Stimulated activated memory B cell treated with anti-CD40 and anti-IgM and Interleukin-4, amounts not matched to agents 10 μg/mL and 1 μg/mL and 100 μg/mL, for 72 hours (primary cell): ENCODE measurements around the gene KLHL11.

Source experiments
- ATAC-seq: fragments of 150-1000 bp; cut with Tn5 transposase; 2 replicates; pipeline ENCODE4 v1.10.0; 2021
- H3K27ac Mint-ChIP-seq: one replicate; pipeline ENCODE4 v1.8.0; 2022; ENCODE audit warnings: mild to moderate bottlenecking, mixed read lengths
- H3K27me3 Mint-ChIP-seq: one replicate; pipeline ENCODE4 v1.8.0; 2022; ENCODE audit warnings: mixed read lengths
- H3K36me3 Mint-ChIP-seq: one replicate; pipeline ENCODE4 v1.8.0; 2022; ENCODE audit warnings: mixed read lengths
- H3K4me1 Mint-ChIP-seq: one replicate; pipeline ENCODE4 v1.8.0; 2022; ENCODE audit warnings: mixed read lengths
- H3K4me3 Mint-ChIP-seq: one replicate; pipeline ENCODE4 v1.8.0; 2022; ENCODE audit warnings: mild to moderate bottlenecking, moderate library complexity, mixed read lengths
- H3K9me3 Mint-ChIP-seq: one replicate; pipeline ENCODE4 v1.8.0; 2022; ENCODE audit warnings: mixed read lengths

Gene KLHL11, protein sequence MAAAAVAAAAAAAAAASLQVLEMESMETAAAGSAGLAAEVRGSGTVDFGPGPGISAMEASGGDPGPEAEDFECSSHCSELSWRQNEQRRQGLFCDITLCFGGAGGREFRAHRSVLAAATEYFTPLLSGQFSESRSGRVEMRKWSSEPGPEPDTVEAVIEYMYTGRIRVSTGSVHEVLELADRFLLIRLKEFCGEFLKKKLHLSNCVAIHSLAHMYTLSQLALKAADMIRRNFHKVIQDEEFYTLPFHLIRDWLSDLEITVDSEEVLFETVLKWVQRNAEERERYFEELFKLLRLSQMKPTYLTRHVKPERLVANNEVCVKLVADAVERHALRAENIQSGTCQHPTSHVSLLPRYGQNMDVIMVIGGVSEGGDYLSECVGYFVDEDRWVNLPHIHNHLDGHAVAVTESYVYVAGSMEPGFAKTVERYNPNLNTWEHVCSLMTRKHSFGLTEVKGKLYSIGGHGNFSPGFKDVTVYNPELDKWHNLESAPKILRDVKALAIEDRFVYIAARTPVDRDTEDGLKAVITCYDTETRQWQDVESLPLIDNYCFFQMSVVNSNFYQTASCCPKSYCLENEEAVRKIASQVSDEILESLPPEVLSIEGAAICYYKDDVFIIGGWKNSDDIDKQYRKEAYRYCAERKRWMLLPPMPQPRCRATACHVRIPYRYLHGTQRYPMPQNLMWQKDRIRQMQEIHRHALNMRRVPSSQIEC

DNA sequence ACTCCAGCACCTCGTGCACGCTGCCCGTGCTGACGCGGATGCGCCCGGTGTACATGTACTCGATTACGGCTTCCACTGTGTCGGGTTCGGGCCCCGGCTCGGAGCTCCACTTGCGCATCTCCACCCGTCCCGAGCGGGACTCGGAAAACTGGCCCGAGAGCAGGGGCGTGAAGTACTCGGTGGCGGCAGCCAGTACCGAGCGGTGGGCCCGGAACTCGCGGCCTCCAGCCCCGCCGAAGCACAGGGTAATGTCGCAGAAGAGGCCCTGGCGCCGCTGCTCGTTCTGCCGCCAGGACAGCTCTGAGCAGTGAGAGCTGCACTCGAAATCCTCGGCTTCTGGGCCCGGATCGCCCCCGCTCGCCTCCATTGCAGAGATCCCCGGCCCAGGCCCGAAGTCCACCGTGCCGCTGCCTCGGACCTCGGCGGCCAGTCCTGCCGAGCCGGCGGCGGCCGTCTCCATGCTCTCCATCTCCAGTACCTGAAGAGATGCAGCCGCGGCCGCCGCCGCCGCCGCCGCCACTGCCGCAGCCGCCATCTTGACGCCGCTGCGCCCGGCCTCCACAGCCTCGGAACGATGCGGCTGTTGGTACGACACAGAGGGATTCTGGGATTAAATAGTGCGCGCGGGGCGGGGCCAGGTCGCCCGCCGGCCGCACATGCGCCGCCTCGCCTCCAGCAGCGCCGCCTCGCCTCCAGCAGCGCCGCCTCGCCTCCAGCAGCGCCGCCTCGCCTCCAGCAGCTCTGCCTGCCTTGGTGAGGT lies at the start of gene KLHL11:
KLHL11 (minus strand) TSS at position 588 of the 760 bp plus-strand sequence; CDS start at position 535, 53 bp downstream.
- peaks cover 14% of the 10 kb centered on the region for H3K36me3 Mint-ChIP-seq
- H3K27me3 Mint-ChIP-seq: no peaks in the 10 kb centered on the region
- H3K4me3 Mint-ChIP-seq: no peak within 1 kb of the TSS
- H3K4me1 Mint-ChIP-seq: peaks cover 24% of the 10 kb centered on the region
- peak; percentile 98 for ATAC-seq
- H3K27ac Mint-ChIP-seq: no peak within 1 kb of the TSS
- no peaks in the 10 kb centered on the region for H3K9me3 Mint-ChIP-seq

DNA sequence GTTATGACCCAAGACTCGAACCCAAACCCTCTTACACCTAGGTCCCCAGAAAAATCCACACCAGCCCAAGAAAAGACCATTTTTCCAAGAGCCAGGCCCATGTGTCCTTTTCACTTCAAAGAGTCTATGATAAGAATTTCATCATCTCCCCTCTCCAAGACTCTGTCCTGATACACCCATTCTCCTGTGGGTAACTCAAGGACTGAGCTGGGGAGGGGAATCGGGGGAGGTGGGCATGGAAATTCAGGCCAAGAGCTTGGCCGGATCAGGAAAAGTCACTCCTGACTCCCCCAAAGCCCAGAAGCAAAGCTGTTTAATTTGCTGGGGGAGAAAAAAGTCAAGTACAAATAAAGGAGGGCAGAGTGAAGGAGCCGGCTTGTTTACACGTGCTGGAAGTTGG lies 49.8 kb upstream of the KLHL11 start:
- no peaks in the 10 kb centered on the region for H3K9me3 Mint-ChIP-seq
- peaks cover 38% of the 10 kb centered on the region for H3K36me3 Mint-ChIP-seq
- no peak for ATAC-seq
- peaks cover 37% of the 10 kb centered on the region for H3K4me1 Mint-ChIP-seq
- H3K27me3 Mint-ChIP-seq: no peaks in the 10 kb centered on the region
- H3K27ac Mint-ChIP-seq: no peak overlapping the region
- no peak overlapping the region for H3K4me3 Mint-ChIP-seq

DNA sequence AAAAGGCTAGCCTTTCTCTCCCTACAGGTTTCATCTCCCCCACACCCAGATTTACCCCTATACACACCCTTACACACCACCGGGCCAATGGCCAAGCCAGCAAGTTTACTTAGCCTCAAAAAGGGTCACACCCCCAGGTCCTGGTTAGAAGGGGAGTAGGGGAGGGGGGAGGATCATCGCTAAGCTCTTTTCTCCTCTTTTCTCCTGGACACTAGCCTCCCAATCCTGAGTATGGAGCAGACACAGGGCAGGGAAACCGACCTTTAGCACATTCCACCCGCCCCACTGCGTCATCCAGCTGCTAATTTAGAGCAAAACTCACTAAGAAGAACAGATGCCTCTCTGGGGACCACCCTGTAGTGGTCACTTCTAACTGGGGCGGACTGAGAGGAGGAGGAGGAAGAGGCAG lies 49.1 kb upstream of the KLHL11 start:
- no peak for ATAC-seq
- Mint-ChIP-seq H3K4me3 (no peak overlapping the region), H3K27me3 (no peaks in the 10 kb centered on the region)

DNA sequence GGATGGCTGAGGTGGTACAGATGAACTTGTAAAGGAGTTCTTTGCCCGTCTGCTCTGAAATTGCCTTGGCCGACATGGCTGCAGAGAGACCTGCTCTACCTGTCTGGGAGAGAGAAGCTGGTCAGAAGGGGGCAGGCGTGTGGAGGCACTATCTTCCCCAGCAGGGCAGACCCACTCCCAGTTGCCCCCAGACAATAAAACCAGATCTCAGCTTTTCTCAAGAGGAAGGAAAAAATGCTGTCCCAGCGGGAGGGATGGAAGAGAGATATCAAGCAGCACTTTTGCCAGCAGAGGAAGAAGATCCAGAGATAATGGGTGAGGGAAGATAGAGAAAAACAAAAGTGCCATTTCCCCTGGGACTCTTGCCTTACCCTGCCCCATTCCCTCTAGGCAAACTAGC lies 48.6 kb upstream of the KLHL11 start:
- Mint-ChIP-seq H3K27ac (no peak overlapping the region), H3K36me3 (peaks cover 51% of the 10 kb centered on the region), H3K27me3 (no peaks in the 10 kb centered on the region), H3K9me3 (no peaks in the 10 kb centered on the region), H3K4me3 (no peak overlapping the region), H3K4me1 (peaks cover 34% of the 10 kb centered on the region)
- ATAC-seq: no peak

More for the DNA sequence above, 49.1 kb upstream of the KLHL11 start:
- Mint-ChIP-seq H3K9me3 (no peaks in the 10 kb centered on the region), H3K27ac (no peak overlapping the region), H3K4me1 (peaks cover 34% of the 10 kb centered on the region), H3K36me3 (peaks cover 45% of the 10 kb centered on the region)

DNA sequence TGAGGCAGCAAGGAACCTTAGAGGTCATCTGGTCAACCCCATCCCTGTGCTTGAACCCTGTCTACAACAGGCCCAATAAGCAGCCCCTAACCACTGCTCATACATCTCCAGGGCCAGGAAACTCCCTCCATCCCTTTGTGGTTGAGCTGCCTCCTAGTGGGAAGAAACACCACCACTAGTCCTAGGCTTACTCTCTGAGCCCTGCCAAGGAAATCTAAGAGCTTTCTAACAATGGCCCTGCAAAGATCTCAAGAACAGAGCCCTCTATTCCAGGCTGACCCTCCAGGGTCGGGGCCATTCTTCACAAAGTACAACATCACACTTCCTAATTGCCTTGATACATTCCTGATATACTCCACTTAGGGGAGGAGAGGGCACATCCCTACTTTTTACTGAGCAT lies 47.7 kb upstream of the KLHL11 start:
- H3K4me1 Mint-ChIP-seq: peaks cover 34% of the 10 kb centered on the region
- no peaks in the 10 kb centered on the region for H3K27me3 Mint-ChIP-seq
- H3K27ac Mint-ChIP-seq: no peak overlapping the region
- no peak overlapping the region for H3K4me3 Mint-ChIP-seq
- no peak for ATAC-seq
- peaks cover 56% of the 10 kb centered on the region for H3K36me3 Mint-ChIP-seq
- H3K9me3 Mint-ChIP-seq: no peaks in the 10 kb centered on the region

GRCh38 chr17:41910701-41911391 lies 45.6 kb upstream of the KLHL11 start:
- Mint-ChIP-seq H3K9me3 (no peaks in the 10 kb centered on the region), H3K4me1 (peaks cover 23% of the 10 kb centered on the region), H3K4me3 (no peak overlapping the region), H3K27ac (no peak overlapping the region), H3K36me3 (peaks cover 71% of the 10 kb centered on the region), H3K27me3 (no peaks in the 10 kb centered on the region)
- ATAC-seq: no peak

- no peak overlapping the region for H3K4me3 Mint-ChIP-seq
- no peak for ATAC-seq
- peaks cover 79% of the 10 kb centered on the region for H3K36me3 Mint-ChIP-seq
- no peaks in the 10 kb centered on the region for H3K9me3 Mint-ChIP-seq
- no peak overlapping the region for H3K27ac Mint-ChIP-seq
- peaks cover 6% of the 10 kb centered on the region for H3K4me1 Mint-ChIP-seq
- no peaks in the 10 kb centered on the region for H3K27me3 Mint-ChIP-seq
These were observed 43.9 kb upstream of the KLHL11 start for GRCh38 chr17:41909088-41909487.

- H3K9me3 Mint-ChIP-seq: no peaks in the 10 kb centered on the region
- H3K4me1 Mint-ChIP-seq: no peaks in the 10 kb centered on the region
- H3K4me3 Mint-ChIP-seq: no peak overlapping the region
- no peaks in the 10 kb centered on the region for H3K27me3 Mint-ChIP-seq
- H3K27ac Mint-ChIP-seq: no peak overlapping the region
- ATAC-seq: no peak
- peaks cover 82% of the 10 kb centered on the region for H3K36me3 Mint-ChIP-seq
These were observed 42.7 kb upstream of the KLHL11 start for GRCh38 chr17:41907633-41908539.

DNA sequence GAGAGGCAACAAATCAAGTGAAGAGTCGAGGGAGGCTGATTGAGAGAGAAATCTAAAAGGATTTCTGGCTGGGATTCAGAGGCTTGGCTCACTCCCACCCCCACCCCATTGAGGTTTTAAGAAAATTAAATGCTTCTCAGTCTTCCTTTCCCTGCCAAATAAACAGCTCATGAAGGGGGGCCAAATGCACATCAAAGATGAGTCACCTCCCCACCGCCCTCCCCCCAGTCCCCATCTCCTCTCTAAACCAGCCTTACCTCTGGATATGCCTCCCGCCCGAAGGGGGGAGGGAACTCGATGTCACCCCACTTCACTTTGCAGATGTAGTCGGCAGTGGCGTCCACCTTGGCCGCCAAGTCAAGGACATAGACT lies 41.9 kb upstream of the KLHL11 start:
- H3K9me3 Mint-ChIP-seq: no peaks in the 10 kb centered on the region
- H3K4me1 Mint-ChIP-seq: no peaks in the 10 kb centered on the region
- H3K36me3 Mint-ChIP-seq: peaks cover 77% of the 10 kb centered on the region
- ATAC-seq: no peak
- no peak overlapping the region for H3K27ac Mint-ChIP-seq
- H3K4me3 Mint-ChIP-seq: no peak overlapping the region
- H3K27me3 Mint-ChIP-seq: no peaks in the 10 kb centered on the region

- H3K4me1 Mint-ChIP-seq: no peaks in the 10 kb centered on the region
- H3K27ac Mint-ChIP-seq: no peak overlapping the region
- ATAC-seq: no peak
- no peaks in the 10 kb centered on the region for H3K27me3 Mint-ChIP-seq
- H3K9me3 Mint-ChIP-seq: no peaks in the 10 kb centered on the region
- H3K36me3 Mint-ChIP-seq: peaks cover 81% of the 10 kb centered on the region
- no peak overlapping the region for H3K4me3 Mint-ChIP-seq
These were observed 41.4 kb upstream of the KLHL11 start for GRCh38 chr17:41906465-41907184.

- Mint-ChIP-seq H3K9me3 (no peaks in the 10 kb centered on the region), H3K4me1 (no peaks in the 10 kb centered on the region), H3K27ac (no peak overlapping the region), H3K36me3 (peaks cover 81% of the 10 kb centered on the region), H3K27me3 (no peaks in the 10 kb centered on the region), H3K4me3 (no peak overlapping the region)
- ATAC-seq: no peak
These were observed 39.9 kb upstream of the KLHL11 start for GRCh38 chr17:41905172-41905571.

DNA sequence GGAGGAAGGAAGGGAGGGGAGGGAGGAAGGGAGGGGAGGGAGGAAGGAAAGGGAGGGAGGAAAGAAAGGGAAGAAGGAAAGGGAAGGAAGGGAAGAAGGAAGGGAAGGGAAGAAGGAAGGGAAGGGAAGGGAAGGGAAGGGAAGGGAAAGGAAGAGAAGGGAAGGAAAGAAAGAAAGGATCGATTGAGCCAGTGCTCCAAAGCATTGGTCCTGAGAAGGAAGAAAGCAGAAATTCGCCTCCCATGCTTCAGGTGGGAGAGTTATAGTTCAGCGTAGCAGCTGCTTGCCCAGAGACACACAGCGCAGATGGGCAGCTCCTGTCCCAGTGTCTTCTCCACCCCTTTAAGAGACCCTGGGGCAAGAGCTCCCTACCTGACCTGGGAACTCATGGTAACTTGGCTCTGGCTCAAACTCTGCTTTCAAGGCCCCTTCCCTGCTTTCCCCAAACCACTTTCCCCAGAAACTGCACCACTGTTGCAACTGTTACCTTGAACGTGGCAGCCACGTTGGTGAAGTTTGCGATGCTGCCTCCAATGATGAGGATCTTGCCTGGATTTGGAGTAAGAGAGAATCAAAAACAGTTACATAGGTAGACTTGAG lies 39.1 kb upstream of the KLHL11 start:
- H3K9me3 Mint-ChIP-seq: no peaks in the 10 kb centered on the region
- H3K27ac Mint-ChIP-seq: no peak overlapping the region
- H3K36me3 Mint-ChIP-seq: peaks cover 77% of the 10 kb centered on the region
- no peak overlapping the region for H3K4me3 Mint-ChIP-seq
- no peak for ATAC-seq
- no peaks in the 10 kb centered on the region for H3K4me1 Mint-ChIP-seq
- H3K27me3 Mint-ChIP-seq: no peaks in the 10 kb centered on the region

DNA sequence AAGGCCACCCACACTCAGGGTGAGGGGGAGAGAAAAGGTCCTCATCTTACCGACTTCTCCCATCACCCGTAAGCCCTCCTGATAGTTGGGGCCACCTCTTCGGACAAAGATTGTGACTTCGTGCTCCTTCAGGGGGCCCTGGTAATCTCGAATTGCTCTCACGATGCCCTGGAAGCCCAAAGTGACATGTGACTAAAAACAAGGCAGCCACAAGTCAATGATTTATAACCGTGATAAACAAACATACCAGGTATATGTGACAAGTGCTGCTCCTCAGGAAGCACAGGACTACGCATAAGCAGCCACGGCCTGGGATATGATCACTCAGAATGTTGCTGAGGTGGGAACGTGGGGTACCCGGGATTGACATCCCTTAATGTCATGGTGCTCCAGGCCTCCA lies 36.4 kb upstream of the KLHL11 start:
- peaks cover 78% of the 10 kb centered on the region for H3K36me3 Mint-ChIP-seq
- no peaks in the 10 kb centered on the region for H3K27me3 Mint-ChIP-seq
- H3K9me3 Mint-ChIP-seq: no peaks in the 10 kb centered on the region
- H3K4me1 Mint-ChIP-seq: no peaks in the 10 kb centered on the region
- H3K4me3 Mint-ChIP-seq: no peak overlapping the region
- no peak for ATAC-seq
- H3K27ac Mint-ChIP-seq: no peak overlapping the region
